ENCODE data around the gene ANXA1. TPM values are rescaled to one million over a fixed set of nuclear protein-coding genes. Genes with fewer than 3 reads are reported as not detected.

ANXA1 gene
- total and polyA plus RNA-seq, 2 donors (not counting 1 experiment from before 2014, with no cell fraction given): 817 to 966 TPM

- no peak overlapping the region for H2AFZ ChIP-seq (ENCODE audit: low read length)
- H4K20me1 ChIP-seq (ENCODE audit: control insufficient read depth, extremely low read depth, insufficient read depth, low read length): peaks cover 4% of the 10 kb centered on the region
- no peaks in the 10 kb centered on the region for H3K9me3 ChIP-seq (ENCODE audit: control insufficient read depth, insufficient read depth, low read depth, low read length)
- no peak for TF ChIP-seq EZH2 (IDR thresholded peaks at IDR 0.05; ENCODE audit: low read length, missing control alignments)
- TF ChIP-seq CTCF (conservative IDR thresholded peaks at IDR 0.05 in 1 of 2, IDR thresholded peaks at IDR 0.05 in 1 of 2; ENCODE audit: low read depth in 1 of 2, low read length in 2 of 2): no peak
- no peak overlapping the region for H3K9ac ChIP-seq (ENCODE audit: insufficient read depth, low read length)
- peaks cover 26% of the 10 kb centered on the region for H3K36me3 ChIP-seq (ENCODE audit: control insufficient read depth, insufficient read depth, low read length)
- no peak for DNase-seq (ENCODE audit: low read depth in 2 of 2)
- H3K79me2 ChIP-seq (ENCODE audit: control insufficient read depth, insufficient read depth, low read length): peaks cover 36% of the 10 kb centered on the region
- H3K27me3 ChIP-seq (ENCODE audit: control insufficient read depth, insufficient read depth, low read length): no peaks in the 10 kb centered on the region
- no peak overlapping the region for H3K4me2 ChIP-seq (ENCODE audit: extremely low read depth, insufficient read depth, low read length)
- peaks cover 3% of the 10 kb centered on the region for H3K4me1 ChIP-seq (ENCODE audit: control insufficient read depth, extremely low read depth, insufficient read depth, low read length)
- H3K27ac ChIP-seq (ENCODE audit: insufficient read depth, low read length): no peak overlapping the region
- no peak overlapping the region for H3K4me3 ChIP-seq (replicated peaks in 1 of 4; ENCODE audit: control extremely low read depth in 1 of 4, insufficient read depth in 1 of 4, low read depth in 3 of 4, low read length in 4 of 4)
Observed at GRCh38 chr9:73160868-73161267, 9.2 kb downstream of the ANXA1 start.

GRCh38 chr9:73162987-73163768 is 11.5 kb downstream of the ANXA1 start:
- DNase-seq (ENCODE audit: low read depth in 2 of 2): no peak

GRCh38 chr9:73165911-73166310 is 14.2 kb downstream of the ANXA1 start:
- no peak overlapping the region for H3K4me3 ChIP-seq (replicated peaks in 1 of 4; ENCODE audit: control extremely low read depth in 1 of 4, insufficient read depth in 1 of 4, low read depth in 3 of 4, low read length in 4 of 4)
- H3K9ac ChIP-seq (ENCODE audit: insufficient read depth, low read length): no peak overlapping the region
- H3K4me2 ChIP-seq (ENCODE audit: extremely low read depth, insufficient read depth, low read length): no peak overlapping the region
- H3K4me1 ChIP-seq (ENCODE audit: control insufficient read depth, extremely low read depth, insufficient read depth, low read length): no peaks in the 10 kb centered on the region
- no peaks in the 10 kb centered on the region for H3K27me3 ChIP-seq (ENCODE audit: control insufficient read depth, insufficient read depth, low read length)
- DNase-seq (ENCODE audit: low read depth in 2 of 2): no peak
- no peaks in the 10 kb centered on the region for H3K9me3 ChIP-seq (ENCODE audit: control insufficient read depth, insufficient read depth, low read depth, low read length)
- H3K36me3 ChIP-seq (ENCODE audit: control insufficient read depth, insufficient read depth, low read length): peaks cover 29% of the 10 kb centered on the region
- no peaks in the 10 kb centered on the region for H4K20me1 ChIP-seq (ENCODE audit: control insufficient read depth, extremely low read depth, insufficient read depth, low read length)
- H3K27ac ChIP-seq (ENCODE audit: insufficient read depth, low read length): no peak overlapping the region
- H2AFZ ChIP-seq (ENCODE audit: low read length): no peak overlapping the region
- TF ChIP-seq EZH2 (IDR thresholded peaks at IDR 0.05; ENCODE audit: low read length, missing control alignments): no peak
- TF ChIP-seq CTCF (conservative IDR thresholded peaks at IDR 0.05 in 1 of 2, IDR thresholded peaks at IDR 0.05 in 1 of 2; ENCODE audit: low read depth in 1 of 2, low read length in 2 of 2): no peak
- H3K79me2 ChIP-seq (ENCODE audit: control insufficient read depth, insufficient read depth, low read length): no peaks in the 10 kb centered on the region

More at GRCh38 chr9:73162987-73163768, 11.5 kb downstream of the ANXA1 start:
- Histone ChIP-seq H3K79me2 (ENCODE audit: control insufficient read depth, insufficient read depth, low read length) (peaks cover 15% of the 10 kb centered on the region), H4K20me1 (ENCODE audit: control insufficient read depth, extremely low read depth, insufficient read depth, low read length) (no peaks in the 10 kb centered on the region), H3K9me3 (ENCODE audit: control insufficient read depth, insufficient read depth, low read depth, low read length) (no peaks in the 10 kb centered on the region), H3K4me1 (ENCODE audit: control insufficient read depth, extremely low read depth, insufficient read depth, low read length) (no peaks in the 10 kb centered on the region), H3K27ac (ENCODE audit: insufficient read depth, low read length) (no peak overlapping the region), H3K9ac (ENCODE audit: insufficient read depth, low read length) (no peak overlapping the region), H2AFZ (ENCODE audit: low read length) (no peak overlapping the region), H3K36me3 (ENCODE audit: control insufficient read depth, insufficient read depth, low read length) (peaks cover 38% of the 10 kb centered on the region), H3K27me3 (ENCODE audit: control insufficient read depth, insufficient read depth, low read length) (no peaks in the 10 kb centered on the region), H3K4me3 (replicated peaks in 1 of 4; ENCODE audit: control extremely low read depth in 1 of 4, insufficient read depth in 1 of 4, low read depth in 3 of 4, low read length in 4 of 4) (no peak overlapping the region), H3K4me2 (ENCODE audit: extremely low read depth, insufficient read depth, low read length) (no peak overlapping the region)
- TF ChIP-seq EZH2 (IDR thresholded peaks at IDR 0.05; ENCODE audit: low read length, missing control alignments) (no peak), CTCF (conservative IDR thresholded peaks at IDR 0.05 in 1 of 2, IDR thresholded peaks at IDR 0.05 in 1 of 2; ENCODE audit: low read depth in 1 of 2, low read length in 2 of 2) (no peak)
